ENCODE data around the gene NPC1L1. TPM values are rescaled to one million over a fixed set of nuclear protein-coding genes. Genes with fewer than 3 reads are reported as not detected.

The NPC1L1 gene
- total RNA-seq, 2 experiments from 2014 or later, result 0.13 TPM; not detected in 1

- peaks cover 37% of the 10 kb centered on the region for H3K79me2 ChIP-seq (ENCODE audit: insufficient read depth, low read depth, low read length)
- H3K4me2 ChIP-seq (ENCODE audit: low read length), result no peak overlapping the region
- H3K4me1 ChIP-seq (ENCODE audit: insufficient read depth, low read length, poor library complexity, severe bottlenecking), result peaks cover 46% of the 10 kb centered on the region
- no peak overlapping the region for H3K27ac ChIP-seq (ENCODE audit: low read depth, low read length, poor library complexity, severe bottlenecking)
- no peak for DNase-seq (ENCODE audit: low spot score)
- H3K4me3 ChIP-seq (ENCODE audit: low read depth, low read length, poor library complexity, severe bottlenecking), result no peak overlapping the region
- no peak for TF ChIP-seq EZH2phosphoT487 (IDR thresholded peaks at IDR 0.05; ENCODE audit: borderline replicate concordance, low read depth, low read length)
- TF ChIP-seq CTCF (conservative IDR thresholded peaks at IDR 0.05; ENCODE audit: low read length), result no peak
- H2AFZ ChIP-seq (ENCODE audit: low read length), result no peak overlapping the region
- ChIA-PET CTCF (ENCODE audit: unreplicated experiment) (interaction anchor here (1.0 kb wide), 1 partner anchor 14 kb away, joined by 3 read pairs; no protein-coding TSS in a partner anchor), POLR2A (interaction anchor here (0.8 to 1.5 kb wide), 2 partner anchors 14 to 23 kb away, joined by 5 to 7 read pairs; no protein-coding TSS in a partner anchor)
- no peaks in the 10 kb centered on the region for H3K9me2 ChIP-seq (ENCODE audit: insufficient read depth, low read length)
- peaks cover 81% of the 10 kb centered on the region for H3K36me3 ChIP-seq (ENCODE audit: insufficient read depth, low read length)
- 0 out of 2 replicates have a peak, but pooled peaks cover 6% of the 10 kb centered on the region for H4K20me1 ChIP-seq (ENCODE audit: insufficient read depth, low read length)
- no peaks in the 10 kb centered on the region for H3K9me3 ChIP-seq (ENCODE audit: low read length)
- intact Hi-C loops (cut with micrococcal nuclease; ENCODE audit: unreplicated experiment), result no loop called here
- BruUV-seq (replicated peaks), result no TSS peak
Measured at GRCh38 chr7:44466300-44467216, 74.6 kb downstream of the NPC1L1 start.

- Histone ChIP-seq H3K9me2 (ENCODE audit: insufficient read depth, low read length) (no peaks in the 10 kb centered on the region), H4K20me1 (ENCODE audit: insufficient read depth, low read length) (0 out of 2 replicates have a peak, but pooled peaks cover 6% of the 10 kb centered on the region), H3K79me2 (ENCODE audit: insufficient read depth, low read depth, low read length) (peaks cover 36% of the 10 kb centered on the region), H3K4me2 (ENCODE audit: low read length) (peak overlapping the region; percentile 18), H3K27ac (ENCODE audit: low read depth, low read length, poor library complexity, severe bottlenecking) (no peak overlapping the region), H3K4me3 (ENCODE audit: low read depth, low read length, poor library complexity, severe bottlenecking) (no peak overlapping the region), H3K36me3 (ENCODE audit: insufficient read depth, low read length) (peaks cover 71% of the 10 kb centered on the region), H3K4me1 (ENCODE audit: insufficient read depth, low read length, poor library complexity, severe bottlenecking) (peaks cover 57% of the 10 kb centered on the region), H3K9me3 (ENCODE audit: low read length) (no peaks in the 10 kb centered on the region), H2AFZ (ENCODE audit: low read length) (no peak overlapping the region)
- DNase-seq (ENCODE audit: low spot score), result no peak
- no TSS peak for BruUV-seq (replicated peaks)
- POLR2A ChIA-PET, result interaction anchor here (1.5 kb wide), 1 partner anchor 24 kb away, joined by 5 read pairs; no protein-coding TSS in a partner anchor
- CTCF ChIA-PET (ENCODE audit: unreplicated experiment), result interaction anchor here (1.0 kb wide), 1 partner anchor 15 kb away, joined by 3 read pairs; no protein-coding TSS in a partner anchor
- intact Hi-C loops (cut with micrococcal nuclease; ENCODE audit: unreplicated experiment), result no loop called here
- TF ChIP-seq EZH2phosphoT487 (IDR thresholded peaks at IDR 0.05; ENCODE audit: borderline replicate concordance, low read depth, low read length), result no peak
- TF ChIP-seq CTCF (conservative IDR thresholded peaks at IDR 0.05; ENCODE audit: low read length), result no peak
Measured at GRCh38 chr7:44465490-44465889, 75.6 kb downstream of the NPC1L1 start.

Measured in OCI-LY7 (cell line).